ENCODE data around the gene MIF4GD. TPM values are rescaled to one million over a fixed set of nuclear protein-coding genes. Genes with fewer than 3 reads are reported as not detected.
A peak's percentile ranks its signal among the peaks of the same experiment; 100 is the strongest.

Gene MIF4GD
- total and polyA plus RNA-seq, 9 of the 15 experiments (the other 6 are each of a cell fraction or from before 2014, with no cell fraction given), result 11.8 to 63.8 (median 28.1) TPM

GRCh38 chr17:75295201-75296158, 24.4 kb upstream of the MIF4GD start (continued):
- no peak for TF ChIP-seq KDM2B (CRISPR knock-in tag; IDR thresholded peaks at IDR 0.05)
- no peak for TF ChIP-seq COPS2 (conservative IDR thresholded peaks at IDR 0.05)
- TF ChIP-seq ZNF143 (CRISPR knock-in tag; IDR thresholded peaks at IDR 0.05), result no peak
- peak; percentile 74 for TF ChIP-seq GABPA (tag; conservative IDR thresholded peaks at IDR 0.05; ENCODE audit: low read depth)
- no peak for TF ChIP-seq ELF2 (CRISPR knock-in tag; IDR thresholded peaks at IDR 0.05)
- no peak for TF ChIP-seq TRIM28 (IDR thresholded peaks at IDR 0.05)
- TF ChIP-seq KLF1 (tag; IDR thresholded peaks at IDR 0.05), result no peak
- TF ChIP-seq NR2F6 (CRISPR knock-in tag; IDR thresholded peaks at IDR 0.05), result no peak
- peak; percentile 73 for TF ChIP-seq ZNF79 (CRISPR knock-in tag; IDR thresholded peaks at IDR 0.05; ENCODE audit: low read depth)
- TF ChIP-seq ZNF589 (CRISPR knock-in tag; IDR thresholded peaks at IDR 0.05; ENCODE audit: low read depth), result peak; percentile 37; the same call in 1 of the 2 replicates
- TF ChIP-seq PHB2 (IDR thresholded peaks at IDR 0.05; ENCODE audit: low read depth), result no peak
- TF ChIP-seq HMGN3 (IDR thresholded peaks at IDR 0.05; ENCODE audit: borderline replicate concordance, extremely low read depth, insufficient read length, low read depth, low read length), result no peak
- no peak for TF ChIP-seq ZBTB8A (IDR thresholded peaks at IDR 0.05; ENCODE audit: partially characterized antibody)
- TF ChIP-seq NELFE (IDR thresholded peaks at IDR 0.05; ENCODE audit: insufficient read depth, insufficient read length), result no peak
- TF ChIP-seq HNRNPUL1 (IDR thresholded peaks at IDR 0.05; ENCODE audit: low read length), result no peak
- TF ChIP-seq HSF4 (CRISPR knock-in tag; IDR thresholded peaks at IDR 0.05; ENCODE audit: borderline replicate concordance), result no peak
- TF ChIP-seq SMARCA4 (IDR thresholded peaks at IDR 0.05), result peak; percentile 40; the same call in 1 of the 2 replicates
- TF ChIP-seq KDM1A (IDR thresholded peaks at IDR 0.05), result peak; percentile 91 to 92
- TF ChIP-seq CREB3L1 (IDR thresholded peaks at IDR 0.05; ENCODE audit: borderline replicate concordance, low read depth), result no peak
- TF ChIP-seq ZBTB12 (CRISPR knock-in tag; IDR thresholded peaks at IDR 0.05), result no peak
- TF ChIP-seq ZNF134 (CRISPR knock-in tag; conservative IDR thresholded peaks at IDR 0.05), result no peak
- TF ChIP-seq ZNF551 (CRISPR knock-in tag; IDR thresholded peaks at IDR 0.05), result no peak
- peak; percentile 76 for TF ChIP-seq ARID1B (IDR thresholded peaks at IDR 0.05)
- TF ChIP-seq EHMT2 (IDR thresholded peaks at IDR 0.05), result no peak
- TF ChIP-seq SRSF9 (IDR thresholded peaks at IDR 0.05; ENCODE audit: borderline replicate concordance, low read depth, low read length), result no peak
- no peak for TF ChIP-seq PPARD (CRISPR knock-in tag; IDR thresholded peaks at IDR 0.05)
- TF ChIP-seq FOS (IDR thresholded peaks at IDR 0.05; ENCODE audit: extremely low read depth, insufficient read length), result no peak
- peak; percentile 81 for TF ChIP-seq CBFA2T3 (IDR thresholded peaks at IDR 0.05)
- no peak for TF ChIP-seq ZNF778 (CRISPR knock-in tag; IDR thresholded peaks at IDR 0.05)
- no peak for TF ChIP-seq ZNF77 (CRISPR knock-in tag; IDR thresholded peaks at IDR 0.05)
- TF ChIP-seq HEY1 (CRISPR knock-in tag; IDR thresholded peaks at IDR 0.05; ENCODE audit: borderline replicate concordance), result no peak

All from K562 (cell line).